ENCODE measurements around the gene ENSA.
"Not testable (repeated sequence)": the region's sequence is repeated elsewhere in the genome, so short reads cannot be mapped to it uniquely, and the experiment has no call there.

ENSA gene

GRCh38 chr1:150580966-150581365 lies 48.4 kb downstream of the ENSA start:
- DNase-seq (ENCODE audit: low spot score) = not testable (repeated sequence)

- no peak for DNase-seq (ENCODE audit: low spot score)
Measured at GRCh38 chr1:150579945-150580642, 49.3 kb downstream of the ENSA start.

- peak; percentile 97 for DNase-seq (ENCODE audit: low spot score)
Measured at GRCh38 chr1:150579110-150579944, 50.1 kb downstream of the ENSA start, which contains the start of gene MCL1. Gene MCL1 (minus strand): TSS chr1:150579610. CDS start chr1:150579530, 80 bp downstream.

DNA sequence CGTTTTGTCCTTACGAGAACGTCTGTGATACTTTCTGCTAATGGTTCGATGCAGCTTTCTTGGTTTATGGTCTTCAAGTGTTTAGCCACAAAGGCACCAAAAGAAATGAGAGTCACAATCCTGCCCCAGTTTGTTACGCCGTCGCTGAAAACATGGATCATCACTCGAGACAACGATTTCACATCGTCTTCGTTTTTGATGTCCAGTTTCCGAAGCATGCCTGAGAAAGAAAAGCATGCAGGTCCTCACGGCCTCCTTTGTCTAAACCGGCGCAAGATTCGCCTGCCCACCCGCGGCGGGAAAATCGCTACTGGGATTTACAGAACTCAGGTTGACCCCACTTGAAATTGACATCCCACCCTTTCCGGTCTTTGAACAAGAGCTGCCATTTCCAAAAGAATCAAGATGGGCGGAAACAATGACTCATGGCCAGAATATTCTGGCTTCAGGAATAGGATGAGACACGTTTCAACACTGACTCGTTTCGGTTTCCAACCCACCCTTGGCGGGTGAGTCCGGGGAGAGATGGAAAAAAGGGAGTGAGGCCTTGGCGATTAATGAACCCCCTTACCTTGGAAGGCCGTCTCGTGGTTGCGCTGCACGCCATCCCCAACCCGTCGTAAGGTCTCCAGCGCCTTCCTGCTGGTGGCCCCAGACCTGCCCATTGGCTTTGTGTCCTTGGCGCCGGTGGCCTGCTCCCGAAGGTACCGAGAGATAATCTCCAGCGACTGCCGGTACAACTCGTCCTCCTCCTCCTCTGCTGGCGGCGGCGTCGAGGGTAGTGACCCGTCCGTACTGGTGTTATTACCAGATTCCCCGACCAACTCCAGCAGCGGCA lies 50.9 kb downstream of the ENSA start:
- peak; percentile 64 for DNase-seq (ENCODE audit: low spot score)

GRCh38 chr1:150577557-150578271 lies 51.7 kb downstream of the ENSA start:
- DNase-seq (ENCODE audit: low spot score) = peak; percentile 68

DNA sequence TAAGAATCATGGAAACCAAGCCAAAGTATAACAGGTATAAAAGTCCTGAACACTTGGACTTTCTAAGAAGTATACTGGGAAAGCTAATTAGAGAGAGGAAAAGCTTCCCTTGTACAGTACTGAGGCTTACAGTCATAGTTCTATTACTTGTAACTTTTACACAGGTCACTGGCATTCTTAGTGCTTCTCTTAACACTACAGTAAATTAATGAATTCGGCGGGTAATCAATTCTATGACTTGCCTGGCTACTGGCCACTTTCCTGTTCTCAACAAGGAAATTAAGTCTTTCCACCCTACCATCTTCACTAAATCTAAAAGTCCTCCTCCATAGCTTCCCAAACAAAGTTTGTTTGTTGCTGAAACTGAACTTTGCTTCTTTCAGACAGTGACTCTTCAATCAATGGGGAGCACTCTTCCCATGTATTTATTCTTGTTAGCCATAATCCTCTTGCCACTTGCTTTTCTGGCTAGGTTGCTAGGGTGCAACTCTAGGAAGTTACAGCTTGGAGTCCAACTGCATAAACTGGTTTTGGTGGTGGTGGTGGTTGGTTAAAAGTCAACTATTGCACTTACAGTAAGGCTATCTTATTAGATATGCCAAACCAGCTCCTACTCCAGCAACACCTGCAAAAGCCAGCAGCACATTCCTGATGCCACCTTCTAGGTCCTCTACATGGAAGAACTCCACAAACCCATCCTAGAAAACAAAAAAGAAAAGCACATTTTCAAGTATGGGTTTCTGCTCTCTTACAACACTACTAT lies 52.4 kb downstream of the ENSA start:
- peak; percentile 43 for DNase-seq (ENCODE audit: low spot score)

DNA sequence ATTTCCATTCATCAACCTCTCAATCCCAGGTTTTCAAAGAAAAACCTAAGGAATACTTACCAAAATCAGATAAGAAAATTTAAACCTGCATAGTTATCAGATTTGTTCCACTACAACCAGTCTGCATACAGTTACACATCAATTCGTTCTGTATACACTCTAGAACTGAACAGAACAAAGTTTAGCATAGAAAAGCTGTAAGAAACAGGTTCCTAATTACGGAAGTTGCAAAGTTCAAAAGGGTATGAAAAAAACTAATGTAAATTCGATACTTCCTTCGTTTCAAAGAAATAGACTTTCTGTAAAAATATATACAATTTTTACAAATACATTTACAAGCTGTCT lies 53.1 kb downstream of the ENSA start:
- peak; percentile 30 for DNase-seq (ENCODE audit: low spot score)

GRCh38 chr1:150575518-150576366 lies 53.7 kb downstream of the ENSA start:
- DNase-seq (ENCODE audit: low spot score) = peak; percentile 30

GRCh38 chr1:150575072-150575489 lies 54.3 kb downstream of the ENSA start:
- peak; percentile 21 for DNase-seq (ENCODE audit: low spot score)

DNA sequence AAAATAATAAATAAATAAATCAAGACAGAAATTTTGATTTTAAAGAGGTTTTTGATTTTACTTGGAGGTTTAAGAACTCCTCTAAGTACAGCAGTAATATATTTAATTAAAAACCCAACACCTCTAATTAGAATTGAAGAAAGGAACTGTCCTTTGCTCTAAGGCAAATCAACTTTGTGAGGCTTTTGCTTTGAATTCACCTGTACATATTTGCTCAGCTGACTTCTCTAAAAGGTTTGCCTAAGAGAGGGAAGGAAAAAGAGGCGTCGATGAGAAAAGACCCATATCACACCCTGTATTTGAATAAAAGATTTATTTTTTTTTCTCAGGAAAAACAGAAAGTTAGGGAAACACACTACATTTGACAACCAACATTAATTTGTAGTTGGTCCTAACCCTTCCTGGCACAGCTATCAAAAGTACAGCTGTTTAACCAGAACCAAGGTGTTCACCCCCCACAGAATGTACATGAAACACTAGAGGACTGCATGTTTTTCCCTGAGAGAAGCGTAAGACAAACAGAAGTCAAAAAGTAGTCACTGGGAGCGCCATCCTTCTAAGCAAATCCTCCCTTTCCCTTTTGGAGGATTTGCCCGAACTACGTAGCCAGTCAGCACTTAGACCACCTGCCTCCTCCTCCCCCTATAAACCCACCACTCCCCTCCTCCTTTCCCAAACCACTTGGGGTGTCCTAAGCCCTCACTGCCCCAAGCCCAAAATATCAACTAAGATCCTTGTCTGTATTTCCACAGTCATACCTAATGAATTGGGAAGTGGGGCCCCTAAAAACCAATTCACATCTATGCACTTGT lies 54.9 kb downstream of the ENSA start:
- DNase-seq (ENCODE audit: low spot score) = peak; percentile 32

DNA sequence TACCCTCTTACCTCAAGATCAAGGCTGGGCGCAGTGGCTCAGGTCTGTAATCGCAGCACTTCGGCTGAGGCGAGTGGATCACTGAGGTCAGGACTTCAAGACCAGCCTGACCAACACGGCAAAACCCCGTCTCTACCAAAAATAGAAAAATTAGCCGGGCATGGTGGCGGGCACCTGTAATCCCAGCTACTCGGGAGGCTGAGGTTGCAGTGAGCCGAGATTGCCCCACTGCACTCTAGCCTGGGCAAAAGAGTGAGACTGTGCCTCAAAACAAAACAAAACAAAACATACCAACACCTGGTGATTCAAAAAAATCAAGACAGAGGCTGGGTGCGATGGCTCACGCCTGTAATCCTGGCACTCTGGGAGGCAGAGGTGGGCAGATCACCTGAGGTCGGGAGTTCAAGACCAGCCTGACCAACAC lies 55.8 kb downstream of the ENSA start:
- DNase-seq (ENCODE audit: low spot score) = peak; percentile 42

DNA sequence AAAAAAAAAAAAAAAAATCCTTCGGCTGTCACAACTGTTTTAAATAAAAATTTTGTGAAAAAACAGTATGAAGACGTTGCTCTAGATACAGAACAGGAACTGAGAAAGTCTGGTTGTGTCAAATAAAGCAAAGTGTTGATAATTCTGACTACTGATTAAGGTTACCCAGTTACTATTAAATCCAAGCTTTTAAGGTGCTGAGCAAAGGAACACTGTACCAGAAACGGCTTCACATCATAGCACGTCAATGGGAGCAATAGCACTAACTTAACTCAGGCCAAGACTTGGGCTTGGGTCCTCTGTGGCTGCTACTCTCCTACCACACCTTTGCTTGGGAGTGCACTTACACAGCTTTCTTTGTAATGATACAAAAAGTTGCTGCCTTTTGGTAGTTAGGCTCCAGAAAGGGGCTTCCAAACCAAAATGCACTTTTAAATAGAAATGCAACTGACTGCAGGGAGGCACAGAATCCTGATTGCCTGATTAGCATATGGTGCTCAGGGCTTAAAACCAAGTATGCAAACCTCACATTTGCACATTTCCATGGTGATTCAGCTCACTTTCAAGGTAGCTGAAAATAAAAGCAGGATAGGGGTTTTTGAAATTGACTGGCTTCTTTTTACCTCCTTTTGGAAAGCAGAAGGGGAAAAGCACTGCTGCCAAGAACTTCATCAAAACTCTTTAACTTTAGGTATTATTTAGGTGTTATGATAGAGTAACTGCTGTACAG lies 56.3 kb downstream of the ENSA start:
- DNase-seq (ENCODE audit: low spot score) = peak; percentile 66
